Activated T-cell treated with anti-CD3 and anti-CD28 coated beads for 24 hours (primary cell): ENCODE measurements around the gene H2BW1.
"Not testable (repeated sequence)": the region's sequence is repeated elsewhere in the genome, so short reads cannot be mapped to it uniquely, and the experiment has no call there.

Experiments used
- DNase-seq: peaks from one replicate; pipeline ENCODE4 v3.0.0-alpha.2; 2020; ENCODE audit warnings: low read depth

Gene H2BW1

GRCh38 chrX:104013606-104014005 is at the start of gene H2BW1:
Gene H2BW1, minus strand, starts transcription at chrX:104013708. Its CDS starts 132 bp downstream, at chrX:104013576.
- DNase-seq, result no peak

DNA sequence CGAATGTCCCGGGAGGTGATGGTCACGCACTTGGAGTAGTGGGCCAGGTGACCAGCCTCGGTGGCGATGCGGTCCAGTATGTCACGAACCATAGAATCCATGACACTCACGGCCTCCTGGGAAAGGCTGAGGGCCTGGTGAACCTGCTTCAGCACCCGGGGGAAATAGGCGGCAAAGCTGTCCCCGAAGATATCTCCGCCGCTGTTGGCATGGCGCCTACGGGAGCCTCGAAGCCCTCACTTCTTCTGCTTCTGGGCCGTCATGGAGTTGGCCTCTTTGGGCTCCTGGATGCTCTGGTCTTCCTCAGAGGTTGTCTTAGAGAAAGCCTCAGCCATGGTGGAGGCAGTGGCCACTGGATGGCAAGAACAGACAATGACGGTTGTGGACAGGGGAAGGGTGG is 49.1 kb upstream of the H2BW1 start:
- not testable (repeated sequence) for DNase-seq

DNA sequence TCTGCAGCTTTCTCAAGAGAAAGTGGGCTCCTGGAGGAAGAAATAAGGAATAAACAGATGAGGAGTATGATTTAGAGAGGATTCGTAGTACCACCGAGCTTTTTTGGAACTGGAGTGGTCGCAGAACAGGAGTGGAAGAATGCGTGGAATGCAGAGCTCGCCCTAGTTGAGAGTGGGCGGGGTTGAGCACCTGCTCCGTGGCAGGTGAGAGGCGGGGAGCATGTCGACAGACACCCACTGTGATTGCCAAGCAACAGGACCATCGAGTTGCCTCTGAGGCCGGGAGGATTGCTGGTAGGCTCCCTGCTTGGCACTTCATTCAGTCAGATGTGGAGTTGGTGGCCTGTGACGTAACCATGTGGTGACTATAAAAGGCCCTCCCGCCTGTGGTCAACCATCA is 41.4 kb upstream of the H2BW1 start:
- DNase-seq, result not testable (repeated sequence)

DNA sequence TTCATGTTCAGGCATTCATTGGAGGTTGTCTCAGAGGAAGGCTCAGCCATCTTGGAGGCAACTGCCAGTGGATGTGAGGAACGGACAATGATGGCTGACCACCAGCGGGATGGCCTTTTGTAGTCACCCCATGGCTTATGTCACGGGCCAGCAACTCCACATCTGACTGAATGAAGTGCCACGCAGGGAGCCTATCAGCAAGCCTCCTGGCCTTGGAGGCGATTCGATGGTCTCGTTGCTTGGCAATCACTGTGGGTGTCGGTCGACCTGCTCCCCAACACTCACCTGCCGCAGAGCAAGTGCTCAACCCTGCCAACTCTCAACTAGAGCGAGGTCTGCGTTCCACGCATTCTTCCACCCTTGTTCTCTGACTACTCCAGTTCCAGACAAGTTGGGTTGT is 33.7 kb upstream of the H2BW1 start:
- no peak for DNase-seq

- DNase-seq, result no peak
These were observed 32.1 kb upstream of the H2BW1 start for GRCh38 chrX:104045642-104046041.

DNA sequence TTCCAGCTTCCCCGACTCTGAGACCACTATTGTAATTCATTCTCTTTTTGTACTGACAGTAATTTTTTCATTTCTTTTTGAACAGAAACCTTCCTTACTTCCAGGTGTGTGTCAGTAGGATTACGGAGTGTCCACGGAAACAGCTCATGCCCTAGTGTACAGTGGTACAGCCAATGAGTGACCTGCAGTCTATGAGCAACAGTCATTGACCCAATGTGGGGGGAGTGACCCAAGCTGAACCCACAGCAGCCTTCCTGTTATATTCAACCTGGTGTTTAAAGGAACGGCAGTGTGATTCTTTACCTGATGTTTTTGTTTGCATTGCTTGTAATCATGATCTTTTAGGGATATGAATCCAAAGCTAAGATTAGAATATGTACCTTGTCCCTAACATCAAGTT is 27.5 kb upstream of the H2BW1 start:
- no peak for DNase-seq

DNA sequence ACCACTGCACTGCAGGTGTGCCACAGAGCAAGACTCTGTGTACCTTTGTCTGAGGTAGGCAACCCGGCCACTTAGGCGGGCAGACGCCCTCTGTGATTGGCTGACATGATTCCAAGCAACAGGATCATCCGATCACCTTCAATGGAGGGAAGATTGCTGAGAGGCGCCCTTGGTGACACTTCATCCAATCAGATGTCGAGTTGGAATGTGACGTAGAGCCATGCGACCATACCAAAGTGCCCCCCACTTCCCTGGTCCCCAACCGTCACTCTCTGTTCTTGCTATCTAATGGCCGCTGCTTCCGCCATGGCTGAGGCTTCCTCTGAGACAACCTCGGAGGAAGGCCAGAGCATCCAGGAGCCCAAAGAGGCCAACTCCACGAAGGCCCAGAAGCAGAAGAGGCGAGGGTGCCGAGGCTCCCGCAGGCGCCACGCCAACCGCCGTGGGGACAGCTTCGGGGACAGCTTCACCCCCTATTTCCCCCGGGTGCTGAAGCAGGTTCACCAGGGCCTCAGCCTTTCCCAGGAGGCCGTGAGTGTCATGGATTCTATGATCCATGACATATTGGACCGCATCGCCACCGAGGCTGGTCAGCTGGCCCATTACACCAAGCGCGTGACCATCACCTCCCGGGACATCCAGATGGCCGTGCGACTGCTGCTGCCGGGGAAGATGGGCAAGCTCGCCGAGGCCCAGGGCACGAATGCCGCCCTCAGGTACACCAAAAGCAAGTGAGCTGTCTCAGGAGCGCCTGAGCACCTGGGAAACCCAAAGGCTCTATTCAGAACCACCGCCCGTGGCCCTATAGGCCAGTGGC is 26.4 kb upstream of the H2BW1 start, which contains the start of gene H2BW2:
H2BW2 (plus strand) TSS at position 268 of the 817 bp plus-strand sequence; CDS start at position 307, 39 bp downstream.
- no peak for DNase-seq

GRCh38 chrX:104018126-104018525 is 4.6 kb upstream of the H2BW1 start:
- no peak for DNase-seq

DNA sequence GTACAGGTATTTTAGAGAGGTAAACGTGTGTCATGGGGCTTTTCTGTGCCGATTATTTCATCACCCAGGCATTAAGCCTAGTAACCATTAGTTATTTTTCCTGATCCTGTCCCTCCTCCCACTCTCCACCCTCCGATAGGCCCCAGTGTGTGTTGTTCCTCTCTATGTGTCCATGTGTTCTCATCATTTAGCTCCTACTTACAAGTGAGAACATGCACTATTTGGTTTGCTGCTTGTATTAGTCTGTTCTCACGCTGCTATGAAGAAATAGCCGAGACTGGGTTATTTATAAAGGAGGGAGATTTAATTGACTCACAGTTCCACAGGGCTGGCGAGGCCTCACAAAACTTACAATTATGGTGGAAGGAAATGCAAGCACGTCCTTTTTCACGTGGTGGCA is 2.1 kb upstream of the H2BW1 start:
- DNase-seq, result not testable (repeated sequence)

GRCh38 chrX:104013158-104013557 is 350 bp downstream of the H2BW1 start:
- DNase-seq, result no peak

- no peak for DNase-seq
These were observed 4.7 kb downstream of the H2BW1 start for GRCh38 chrX:104008831-104009230.

DNA sequence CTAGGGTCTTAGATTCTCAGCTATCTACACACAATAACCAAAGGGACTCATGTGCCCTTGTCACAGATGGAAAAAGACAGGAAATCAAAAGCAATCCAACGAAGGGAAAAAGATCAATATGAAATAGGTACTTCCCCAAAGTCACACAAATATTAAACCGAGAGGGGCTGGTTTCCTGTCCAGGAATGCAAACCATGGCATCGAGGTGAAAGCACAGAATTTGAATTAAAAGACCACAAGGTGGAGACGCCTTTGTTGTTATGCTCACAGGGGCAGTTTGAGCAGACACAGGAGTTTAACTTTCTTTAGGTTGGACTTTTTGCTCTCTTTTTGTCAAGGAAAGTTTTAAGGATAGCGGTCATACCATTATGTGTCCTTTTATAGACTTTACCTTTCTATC is 14.3 kb downstream of the H2BW1 start:
- no peak for DNase-seq

GRCh38 chrX:103983508-103983907 is 30.0 kb downstream of the H2BW1 start:
- not testable (repeated sequence) for DNase-seq

DNA sequence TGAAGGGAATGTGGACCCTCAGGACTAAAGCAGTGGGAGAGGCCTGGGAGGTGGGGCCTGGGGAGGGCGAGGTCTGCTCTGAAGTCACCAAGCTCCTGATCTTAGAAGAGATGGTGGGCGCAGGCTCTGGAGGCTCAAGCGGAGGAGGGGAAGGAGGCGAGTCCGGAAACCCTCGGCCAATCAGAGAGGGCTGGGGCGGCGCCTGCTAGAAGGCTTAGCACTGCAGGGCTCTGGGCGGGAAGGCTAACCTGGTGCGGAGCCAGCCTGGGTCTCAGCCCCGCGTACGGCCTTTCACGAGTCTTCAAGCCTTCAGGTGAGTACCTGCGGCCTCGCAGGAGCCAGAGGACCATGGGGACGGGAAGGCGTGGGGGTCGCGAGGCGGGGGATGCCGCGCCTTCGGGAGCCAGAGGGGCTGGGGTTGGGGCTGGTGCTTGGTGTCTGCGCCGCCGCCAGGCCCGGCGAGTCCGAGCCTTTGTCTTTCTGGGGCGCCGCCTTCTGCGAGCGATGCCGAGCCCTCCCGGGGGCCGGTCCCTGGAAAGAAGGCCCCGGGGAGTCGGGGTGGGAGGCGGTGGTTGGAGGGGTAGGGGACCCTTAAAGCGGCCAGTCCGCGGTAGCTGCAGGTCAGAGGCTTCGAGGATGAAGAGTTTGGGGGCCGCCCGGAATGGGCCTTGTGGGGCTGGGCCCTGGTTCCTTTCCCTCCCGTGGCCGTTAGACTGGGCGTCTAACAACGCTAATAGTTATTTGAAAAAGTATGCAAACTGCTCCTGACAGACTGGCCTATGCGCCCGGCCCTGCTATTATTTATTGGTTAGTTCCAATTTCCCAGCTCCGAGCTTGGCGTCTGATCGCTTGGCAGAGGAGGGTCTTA is 50.9 kb downstream of the H2BW1 start, which contains the start of gene TMSB15B:
TMSB15B (plus strand) TSS at position 217 of the 868 bp plus-strand sequence.
- DNase-seq, result not testable (repeated sequence)
